GM12878 (cell line): ENCODE results near the gene PLPP7. TPM values are rescaled to one million over a fixed set of nuclear protein-coding genes. Genes with fewer than 3 reads are reported as not detected.

Source experiments
- ATAC-seq: fragments of 200-7000 bp; cut with Tn5 transposase; 3 replicates; pipeline ENCODE4 v1.9.1; 2020; ENCODE audit warnings: mild to moderate bottlenecking, moderate library complexity
- BruUV-seq: library from RNA; stranded (reverse); fragments of 400-500 nt; replicated peaks from 2 replicates; lab custom pipeline; 2021; lab: Mats Ljungman, UMichigan
- CTCF ChIA-PET: fragments of 300-600 bp; sonication (Branson Sonifier 250); formaldehyde crosslinking; extraction: SDS; loops from one replicate; lab custom pipeline; 2021; ENCODE audit warnings: inconsistent platforms; lab: Yijun Ruan, JAX
- POLR2A ChIA-PET: fragments of 350-600 bp; formaldehyde crosslinking; extraction: SDS; loops from one replicate; lab custom pipeline; 2021; ENCODE audit warnings: inconsistent platforms; lab: Charles Lee
- RAD21 ChIA-PET: fragments of 300-600 bp; sonication (Branson Sonifier 250); formaldehyde crosslinking; loops from one replicate; lab custom pipeline; 2023; ENCODE audit warnings: antibody characterized with exemption; ENCODE audit not compliant: unreplicated experiment; lab: Charles Lee
- SMC1A ChIA-PET: fragments of 300-600 bp; sonication (Branson Sonifier 250); formaldehyde crosslinking; loops from one replicate; lab custom pipeline; 2023; ENCODE audit not compliant: unreplicated experiment, uncharacterized antibody; lab: Charles Lee
- DNase-seq: peaks from one replicate; pipeline ENCODE4 v3.0.0-alpha.2; 2011; ENCODE audit warnings: low read depth, low spot score
- FAIRE-seq: peaks from 3 replicates; lab custom pipeline; 2011; peaks lifted over from hg19 to GRCh38; lab: Jason Lieb, UNC
- H2AFZ ChIP-seq: 2 replicates; pipeline ENCODE4 v1.6.0; 2011; ENCODE audit warnings: low read depth, low read length, control low read depth; ENCODE audit not compliant: control insufficient read depth
- H3K27ac ChIP-seq: 2 replicates; pipeline ENCODE4 v1.5.1; 2011; ENCODE audit warnings: control low read depth; ENCODE audit not compliant: control insufficient read depth, insufficient read depth
- H3K27me3 ChIP-seq, 2 experiments: replicated peaks in 1 of 2; 2 replicates each; pipeline versions ENCODE4 v1.6.0 to v1.6.1; 2011; ENCODE audit warnings: low read length in 1 of 2; ENCODE audit not compliant: control insufficient read depth in 2 of 2, insufficient read depth in 2 of 2
- H3K36me3 ChIP-seq, 2 experiments: 2 replicates each; pipeline ENCODE4 v1.5.1; 2011; ENCODE audit warnings: low read length in 1 of 2; ENCODE audit not compliant: control insufficient read depth in 2 of 2, insufficient read depth in 2 of 2
- H3K4me1 ChIP-seq: 2 replicates; pipeline ENCODE4 v1.6.1; 2011; ENCODE audit warnings: mild to moderate bottlenecking, low read length, moderate library complexity, mixed read lengths; ENCODE audit not compliant: control insufficient read depth, insufficient read depth
- H3K4me2 ChIP-seq: 2 replicates; pipeline ENCODE4 v1.6.0; 2011; ENCODE audit warnings: control low read depth; ENCODE audit not compliant: control insufficient read depth, insufficient read depth
- H3K4me3 ChIP-seq: fragments of 200-600 bp; sonication (generic); 2 replicates; pipeline ENCODE4 v1.5.1; 2016
- H3K79me2 ChIP-seq: 2 replicates; pipeline ENCODE4 v1.6.0; 2011; ENCODE audit warnings: low read length; ENCODE audit not compliant: control insufficient read depth, insufficient read depth
- H3K9ac ChIP-seq: 2 replicates; pipeline ENCODE4 v1.8.0; 2011; ENCODE audit warnings: low read length, control low read depth, mixed read lengths; ENCODE audit not compliant: control insufficient read depth, insufficient read depth
- H3K9me3 ChIP-seq: replicated peaks from 3 replicates; pipeline ENCODE4 v1.5.1; 2011; ENCODE audit warnings: mild to moderate bottlenecking, low read length; ENCODE audit not compliant: control insufficient read depth, insufficient read depth
- H4K20me1 ChIP-seq: 2 replicates; pipeline ENCODE4 v1.6.0; 2011; ENCODE audit not compliant: control insufficient read depth, insufficient read depth
- CBFB ChIP-seq: IDR thresholded peaks from 2 replicates; pipeline ENCODE4 v1.6.1; 2016; ENCODE audit warnings: antibody characterized with exemption, low read depth
- EZH2 ChIP-seq: IDR thresholded peaks from 2 replicates; pipeline ENCODE4 v1.6.1; 2012; ENCODE audit warnings: low read depth, mild to moderate bottlenecking, control low read depth, inconsistent platforms, low read length, borderline replicate concordance; ENCODE audit not compliant: control insufficient read depth
- FOXM1 ChIP-seq: IDR thresholded peaks from 2 replicates; pipeline ENCODE4 v1.6.1; 2012; ENCODE audit warnings: low read depth, mild to moderate bottlenecking, inconsistent platforms, low read length, moderate library complexity
- IKZF2 ChIP-seq, 2 experiments: fragments of 450-650 bp; IDR thresholded peaks; 2 replicates each; pipeline ENCODE4 v1.6.1; 2017; ENCODE audit warnings: mild to moderate bottlenecking in 2 of 2, moderate library complexity in 2 of 2
- MLLT1 ChIP-seq: fragments of 450-650 bp; IDR thresholded peaks from 2 replicates; pipeline ENCODE4 v1.6.1; 2016; ENCODE audit warnings: mild to moderate bottlenecking
- NR2F1 ChIP-seq: fragments of 450-650 bp; conservative IDR thresholded peaks from 2 replicates; pipeline ENCODE4 v1.6.1; 2017; ENCODE audit warnings: mild to moderate bottlenecking
- NRF1 ChIP-seq: conservative IDR thresholded peaks from 2 replicates; pipeline ENCODE4 v1.6.1; 2011; ENCODE audit warnings: mild to moderate bottlenecking, low read depth, low read length, improper control_type of control experiment
- POLR2AphosphoS5 ChIP-seq: IDR thresholded peaks from 2 replicates; pipeline ENCODE4 v1.6.1; 2011; ENCODE audit warnings: mild to moderate bottlenecking, low read length, inconsistent platforms
- SRF ChIP-seq, 2 experiments: IDR thresholded peaks; 2 replicates each; pipeline ENCODE4 v1.6.1; 2011; ENCODE audit warnings: low read depth in 2 of 2, low read length in 2 of 2, mild to moderate bottlenecking in 1 of 2, moderate library complexity in 1 of 2
- STAT1 ChIP-seq: fragments of 450-650 bp; conservative IDR thresholded peaks from 2 replicates; pipeline ENCODE4 v1.6.1; 2014; ENCODE audit warnings: antibody characterized with exemption, mild to moderate bottlenecking
- USF1 ChIP-seq: IDR thresholded peaks from 2 replicates; pipeline ENCODE4 v1.6.1; 2011; ENCODE audit warnings: borderline replicate concordance, low read depth, mild to moderate bottlenecking, moderate library complexity, mixed read lengths, low read length; ENCODE audit not compliant: insufficient read depth; ENCODE audit errors: extremely low read length
- ZSCAN29 ChIP-seq: fragments of 450-650 bp; IDR thresholded peaks from 2 replicates; pipeline ENCODE4 v1.6.1; 2017; ENCODE audit warnings: mild to moderate bottlenecking, moderate library complexity
- WGBS: methylation state at CpG from one replicate; pipeline ENCODE4 v1.1.6; 2016; ENCODE audit warnings: low lambda C conversion rate; ENCODE audit not compliant: insufficient replicate concordance, insufficient coverage; ENCODE audit errors: missing lambda C conversion rate; 5-methylcytosine and 5-hydroxymethylcytosine counted together
- in situ Hi-C: fragments of 300-500 bp; cut with MboI; formaldehyde crosslinking; loops from 9 replicates; pipeline ENCODE4 v1.14.3; 2018; ENCODE audit warnings: mixed read lengths
- intact Hi-C: fragments of 100-400 bp; cut with micrococcal nuclease; formaldehyde crosslinking; loops from one replicate; pipeline ENCODE4 v1.14.2; 2022; ENCODE audit not compliant: unreplicated experiment
- polyA plus RNA-seq, 11 experiments: library from polyadenylated mRNA; depleted of rRNA in 4 of 11; unstranded in 6 of 11; stranded (reverse) in 5 of 11; fragments of >200 nt; fragmentation: Nextera tagmentation in 4 of 11; fragmentation: Illumina TruSeq in 1 of 11; extraction: Ambion mirVana in 4 of 11; extraction: Trizol in 1 of 11; gene quantifications; 1 replicate in 1 of 11; 2 replicates in 10 of 11; pipeline versions ENCODE4 v1.2.1 to v1.2.3, GENCODE V29; 2011 to 2016; ENCODE audit warnings: inconsistent platforms in 2 of 11, missing spikeins in 2 of 11, low read depth in 1 of 11
- total RNA-seq, 4 experiments: library from RNA; depleted of rRNA in 3 of 4; stranded (reverse); fragments of >200 nt in 3 of 4; fragmentation: Illumina TruSeq in 1 of 4; extraction: Trizol in 1 of 4; gene quantifications; 2 replicates each; pipeline versions ENCODE4 v1.2.1 to v1.2.3, GENCODE V29; 2013 to 2021
- TF ChIP-seq, protein P1 (sequence below): fragments of 450-650 bp; IDR thresholded peaks from 2 replicates; pipeline ENCODE4 v1.6.1; 2017; ENCODE audit warnings: mild to moderate bottlenecking
- TF ChIP-seq, protein P2 (sequence below): fragments of 450-650 bp; IDR thresholded peaks from 2 replicates; pipeline ENCODE4 v1.6.1; 2017; ENCODE audit warnings: mild to moderate bottlenecking, moderate library complexity

The PLPP7 gene
- total and polyA plus RNA-seq, 10 of the 15 experiments (the other 5 are each of a cell fraction or from before 2014, with no cell fraction given): 0.05 to 1.0 (median 0.40) TPM; not detected in 3

DNA sequence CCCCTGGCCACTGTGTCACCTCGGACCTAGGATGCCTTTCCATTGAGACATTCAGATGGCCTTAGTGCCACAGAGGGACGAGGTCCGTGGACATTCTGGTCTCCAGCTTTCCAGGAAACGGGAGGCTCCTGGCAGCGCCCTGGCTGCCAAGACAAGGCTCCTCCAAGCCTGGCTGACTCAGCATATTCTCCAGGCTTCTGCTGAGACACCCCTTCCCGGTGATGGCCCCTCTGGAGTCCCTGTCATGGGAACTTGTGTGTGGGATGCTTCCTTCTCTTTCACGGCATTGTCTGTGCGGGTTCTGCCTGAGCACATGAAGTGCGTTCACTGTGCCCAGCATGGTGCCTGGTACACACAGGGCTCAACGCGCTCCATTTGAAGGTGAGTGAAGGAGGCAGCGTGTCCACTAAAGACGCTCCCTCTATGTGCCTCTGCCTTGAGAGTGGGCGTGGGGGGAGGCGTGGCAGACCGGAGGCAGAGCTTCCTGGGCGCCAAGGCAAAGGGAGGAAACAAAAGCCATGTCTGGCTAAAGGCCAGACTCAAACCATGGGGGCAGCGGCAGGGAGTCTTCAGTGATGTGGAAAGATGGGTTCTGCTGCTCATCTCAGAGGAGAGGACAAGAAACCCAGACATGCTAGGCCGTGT lies 58.0 kb downstream of the PLPP7 start:
- Histone ChIP-seq H3K9ac (no peak overlapping the region), H4K20me1 (no peaks in the 10 kb centered on the region), H3K4me2 (no peak overlapping the region), H3K79me2 (no peaks in the 10 kb centered on the region), H3K36me3 (no peaks in the 10 kb centered on the region), H3K27me3 (no peaks in the 10 kb centered on the region), H3K4me1 (no peaks in the 10 kb centered on the region), H3K4me3 (no peak overlapping the region), H3K27ac (no peak overlapping the region), H2AFZ (no peak overlapping the region), H3K9me3 (no peaks in the 10 kb centered on the region)
- ChIA-PET POLR2A (interaction anchor here (0.6 kb wide), 1 partner anchor 26 kb away, joined by 3 read pairs; no protein-coding TSS in a partner anchor), CTCF (no interaction called here), RAD21 (no interaction called here), SMC1A (no interaction called here)
- ATAC-seq (no peak), DNase-seq (no peak), FAIRE-seq (no peak)
- TF ChIP-seq STAT1: no peak
- TF ChIP-seq FOXM1: no peak
- TF ChIP-seq NRF1: no peak
- no peak for TF ChIP-seq USF1
- no peak for TF ChIP-seq MLLT1
- no peak for TF ChIP-seq IKZF2 (IDR thresholded peaks at IDR 0.05)
- TF ChIP-seq, protein P1, sequence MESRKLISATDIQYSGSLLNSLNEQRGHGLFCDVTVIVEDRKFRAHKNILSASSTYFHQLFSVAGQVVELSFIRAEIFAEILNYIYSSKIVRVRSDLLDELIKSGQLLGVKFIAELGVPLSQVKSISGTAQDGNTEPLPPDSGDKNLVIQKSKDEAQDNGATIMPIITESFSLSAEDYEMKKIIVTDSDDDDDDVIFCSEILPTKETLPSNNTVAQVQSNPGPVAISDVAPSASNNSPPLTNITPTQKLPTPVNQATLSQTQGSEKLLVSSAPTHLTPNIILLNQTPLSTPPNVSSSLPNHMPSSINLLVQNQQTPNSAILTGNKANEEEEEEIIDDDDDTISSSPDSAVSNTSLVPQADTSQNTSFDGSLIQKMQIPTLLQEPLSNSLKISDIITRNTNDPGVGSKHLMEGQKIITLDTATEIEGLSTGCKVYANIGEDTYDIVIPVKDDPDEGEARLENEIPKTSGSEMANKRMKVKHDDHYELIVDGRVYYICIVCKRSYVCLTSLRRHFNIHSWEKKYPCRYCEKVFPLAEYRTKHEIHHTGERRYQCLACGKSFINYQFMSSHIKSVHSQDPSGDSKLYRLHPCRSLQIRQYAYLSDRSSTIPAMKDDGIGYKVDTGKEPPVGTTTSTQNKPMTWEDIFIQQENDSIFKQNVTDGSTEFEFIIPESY: no peak
- TF ChIP-seq SRF (IDR thresholded peaks at IDR 0.05; ENCODE audit: low read depth in 2 of 2, low read length in 2 of 2): no peak
- TF ChIP-seq, protein P2, sequence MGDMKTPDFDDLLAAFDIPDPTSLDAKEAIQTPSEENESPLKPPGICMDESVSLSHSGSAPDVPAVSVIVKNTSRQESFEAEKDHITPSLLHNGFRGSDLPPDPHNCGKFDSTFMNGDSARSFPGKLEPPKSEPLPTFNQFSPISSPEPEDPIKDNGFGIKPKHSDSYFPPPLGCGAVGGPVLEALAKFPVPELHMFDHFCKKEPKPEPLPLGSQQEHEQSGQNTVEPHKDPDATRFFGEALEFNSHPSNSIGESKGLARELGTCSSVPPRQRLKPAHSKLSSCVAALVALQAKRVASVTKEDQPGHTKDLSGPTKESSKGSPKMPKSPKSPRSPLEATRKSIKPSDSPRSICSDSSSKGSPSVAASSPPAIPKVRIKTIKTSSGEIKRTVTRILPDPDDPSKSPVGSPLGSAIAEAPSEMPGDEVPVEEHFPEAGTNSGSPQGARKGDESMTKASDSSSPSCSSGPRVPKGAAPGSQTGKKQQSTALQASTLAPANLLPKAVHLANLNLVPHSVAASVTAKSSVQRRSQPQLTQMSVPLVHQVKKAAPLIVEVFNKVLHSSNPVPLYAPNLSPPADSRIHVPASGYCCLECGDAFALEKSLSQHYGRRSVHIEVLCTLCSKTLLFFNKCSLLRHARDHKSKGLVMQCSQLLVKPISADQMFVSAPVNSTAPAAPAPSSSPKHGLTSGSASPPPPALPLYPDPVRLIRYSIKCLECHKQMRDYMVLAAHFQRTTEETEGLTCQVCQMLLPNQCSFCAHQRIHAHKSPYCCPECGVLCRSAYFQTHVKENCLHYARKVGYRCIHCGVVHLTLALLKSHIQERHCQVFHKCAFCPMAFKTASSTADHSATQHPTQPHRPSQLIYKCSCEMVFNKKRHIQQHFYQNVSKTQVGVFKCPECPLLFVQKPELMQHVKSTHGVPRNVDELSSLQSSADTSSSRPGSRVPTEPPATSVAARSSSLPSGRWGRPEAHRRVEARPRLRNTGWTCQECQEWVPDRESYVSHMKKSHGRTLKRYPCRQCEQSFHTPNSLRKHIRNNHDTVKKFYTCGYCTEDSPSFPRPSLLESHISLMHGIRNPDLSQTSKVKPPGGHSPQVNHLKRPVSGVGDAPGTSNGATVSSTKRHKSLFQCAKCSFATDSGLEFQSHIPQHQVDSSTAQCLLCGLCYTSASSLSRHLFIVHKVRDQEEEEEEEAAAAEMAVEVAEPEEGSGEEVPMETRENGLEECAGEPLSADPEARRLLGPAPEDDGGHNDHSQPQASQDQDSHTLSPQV: no peak
- no peak for TF ChIP-seq CBFB
- TF ChIP-seq POLR2AphosphoS5: no peak
- no peak for TF ChIP-seq ZSCAN29
- no peak for TF ChIP-seq EZH2
- TF ChIP-seq NR2F1: no peak
- 53% methylated on average over 19 of the region's 19 CpGs for WGBS
- intact Hi-C loops (no loop called here), in situ Hi-C loops (no loop called here)
- no TSS peak for BruUV-seq
